ENCODE data around the gene SERPINH1.
A peak's percentile ranks its signal among the peaks of the same experiment; 100 is the strongest.

- TF ChIP-seq POLR2A (IDR thresholded peaks at IDR 0.05) = no peak
- TF ChIP-seq CTCF (IDR thresholded peaks at IDR 0.05) = peak in 4 of 6 experiments; percentile 12 to 33 (median 24)
These were observed 2.0 kb downstream of the SERPINH1 start for GRCh38 chr11:75563978-75564552.
